Smooth muscle cell (in vitro differentiated cells): ENCODE data around the gene RNF227. TPM values are rescaled to one million over a fixed set of nuclear protein-coding genes. Genes with fewer than 3 reads are reported as not detected.

Source experiments
- DNase-seq: peaks from one replicate; lab custom pipeline; 2025; ENCODE audit not compliant: unreplicated experiment; lab: John Stamatoyannopoulos, UW
- H2AFZ ChIP-seq: fragments of 200-600 bp; sonication (generic); 2 replicates; pipeline ENCODE4 v1.6.0; 2016; ENCODE audit warnings: antibody characterized with exemption, low read depth, mild to moderate bottlenecking
- H3F3A ChIP-seq: fragments of 200-600 bp; sonication (generic); 2 replicates; pipeline ENCODE4 v1.6.0; 2017; ENCODE audit warnings: antibody characterized with exemption, low read depth
- H3K27ac ChIP-seq: fragments of 200-600 bp; sonication (generic); 2 replicates; pipeline ENCODE4 v1.5.1; 2016; ENCODE audit warnings: low read depth, mild to moderate bottlenecking
- H3K27me3 ChIP-seq: fragments of 200-600 bp; sonication (generic); 2 replicates; pipeline ENCODE4 v1.6.1; 2016; ENCODE audit warnings: low read depth, mild to moderate bottlenecking
- H3K36me3 ChIP-seq: fragments of 200-600 bp; sonication (generic); 2 replicates; pipeline ENCODE4 v1.5.1; 2016; ENCODE audit warnings: low read depth
- H3K4me1 ChIP-seq: fragments of 200-600 bp; sonication (generic); 2 replicates; pipeline ENCODE4 v1.5.1; 2016; ENCODE audit warnings: low read depth
- H3K4me2 ChIP-seq: fragments of 200-600 bp; sonication (generic); 2 replicates; pipeline ENCODE4 v1.6.0; 2016; ENCODE audit warnings: mild to moderate bottlenecking
- H3K4me3 ChIP-seq: fragments of 200-600 bp; sonication (generic); 2 replicates; pipeline ENCODE4 v1.5.1; 2016; ENCODE audit warnings: mild to moderate bottlenecking
- H3K79me2 ChIP-seq: fragments of 200-600 bp; sonication (generic); 2 replicates; pipeline ENCODE4 v1.6.0; 2016; ENCODE audit warnings: low read depth, mild to moderate bottlenecking
- H3K9ac ChIP-seq: fragments of 200-600 bp; sonication (generic); 2 replicates; pipeline ENCODE4 v1.6.0; 2016; ENCODE audit warnings: low read depth
- H3K9me3 ChIP-seq: fragments of 200-600 bp; sonication (generic); replicated peaks from 2 replicates; pipeline ENCODE4 v1.5.1; 2016; ENCODE audit warnings: low read depth
- H4K20me1 ChIP-seq: fragments of 200-600 bp; sonication (generic); 2 replicates; pipeline ENCODE4 v1.6.0; 2016; ENCODE audit warnings: low read depth
- CTCF ChIP-seq: fragments of 200-600 bp; sonication (generic); IDR thresholded peaks from 2 replicates; pipeline ENCODE4 v1.5.1; 2017; ENCODE audit warnings: borderline replicate concordance, mild to moderate bottlenecking, antibody characterized with exemption; ENCODE audit not compliant: insufficient read depth, poor library complexity, severe bottlenecking
- WGBS: methylation state at CpG from one replicate; pipeline ENCODE4 v1.1.7; 2016; ENCODE audit warnings: low lambda C conversion rate; 5-methylcytosine and 5-hydroxymethylcytosine counted together
- polyA plus RNA-seq: library from polyadenylated mRNA; unstranded; fragments of >200 nt; fragmentation: Nextera tagmentation; extraction: Ambion mirVana; gene quantifications from 2 replicates; pipeline ENCODE4 v1.2.1, GENCODE V29; 2016
- total RNA-seq: library from RNA; depleted of rRNA; stranded (reverse); fragments of >200 nt; gene quantifications from 2 replicates; pipeline ENCODE4 v1.2.3, GENCODE V29; 2014

Gene RNF227
- total and polyA plus RNA-seq, 2 experiments from 2014 or later = 3.4 to 3.5 TPM

- Histone ChIP-seq H3K79me2 (no peaks in the 10 kb centered on the region), H3K27me3 (no peaks in the 10 kb centered on the region), H3F3A (peaks cover 13% of the 10 kb centered on the region), H3K9ac (peak overlapping the region; percentile 84), H4K20me1 (no peaks in the 10 kb centered on the region), H3K9me3 (no peaks in the 10 kb centered on the region), H3K4me2 (peak overlapping the region; percentile 82), H3K4me3 (peak overlapping the region; percentile 46), H3K27ac (peak overlapping the region; percentile 96), H2AFZ (peak overlapping the region; percentile 81), H3K36me3 (no peaks in the 10 kb centered on the region), H3K4me1 (peaks cover 7% of the 10 kb centered on the region)
- 51% methylated on average over 15 of the region's 15 CpGs for WGBS
- DNase-seq = no peak
- TF ChIP-seq CTCF = no peak
Observed at GRCh38 chr17:7916385-7916682, 245 bp upstream of the RNF227 start.

DNA sequence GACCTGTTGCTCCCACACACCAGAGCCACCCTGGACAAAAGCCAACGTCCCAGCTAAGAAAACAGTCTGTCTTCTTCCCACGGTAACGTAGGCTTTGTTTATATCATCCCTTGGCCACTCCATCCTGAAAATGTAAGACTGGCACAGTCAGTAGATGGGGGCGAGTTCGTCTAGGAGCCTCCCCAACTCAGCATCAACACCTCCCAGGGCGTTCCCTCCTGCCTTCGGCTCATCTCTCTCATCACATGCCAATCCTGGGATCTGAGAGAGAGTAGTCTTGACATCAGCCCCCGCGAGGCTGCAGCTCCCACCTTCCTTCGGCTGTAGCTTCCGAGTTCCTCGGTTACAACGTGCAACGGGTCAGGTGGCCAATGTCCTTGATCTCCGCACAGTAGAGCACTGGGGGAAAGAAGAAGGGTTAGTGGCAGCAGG is 894 bp downstream of the RNF227 start:
- no peaks in the 10 kb centered on the region for H4K20me1 ChIP-seq
- peaks cover 7% of the 10 kb centered on the region for H3K4me1 ChIP-seq
- H3K9ac ChIP-seq = peak overlapping the region; percentile 5
- H3K27ac ChIP-seq = peak overlapping the region; percentile 96
- no peaks in the 10 kb centered on the region for H3K27me3 ChIP-seq
- H3K9me3 ChIP-seq = no peaks in the 10 kb centered on the region
- H3F3A ChIP-seq = peaks cover 12% of the 10 kb centered on the region
- peak overlapping the region; percentile 82 for H3K4me2 ChIP-seq
- peak overlapping the region; percentile 46 for H3K4me3 ChIP-seq
- WGBS = 14% methylated on average over 15 of the region's 15 CpGs
- no peaks in the 10 kb centered on the region for H3K36me3 ChIP-seq
- DNase-seq = no peak
- H3K79me2 ChIP-seq = no peaks in the 10 kb centered on the region
- TF ChIP-seq CTCF = no peak
- no peak overlapping the region for H2AFZ ChIP-seq

DNA sequence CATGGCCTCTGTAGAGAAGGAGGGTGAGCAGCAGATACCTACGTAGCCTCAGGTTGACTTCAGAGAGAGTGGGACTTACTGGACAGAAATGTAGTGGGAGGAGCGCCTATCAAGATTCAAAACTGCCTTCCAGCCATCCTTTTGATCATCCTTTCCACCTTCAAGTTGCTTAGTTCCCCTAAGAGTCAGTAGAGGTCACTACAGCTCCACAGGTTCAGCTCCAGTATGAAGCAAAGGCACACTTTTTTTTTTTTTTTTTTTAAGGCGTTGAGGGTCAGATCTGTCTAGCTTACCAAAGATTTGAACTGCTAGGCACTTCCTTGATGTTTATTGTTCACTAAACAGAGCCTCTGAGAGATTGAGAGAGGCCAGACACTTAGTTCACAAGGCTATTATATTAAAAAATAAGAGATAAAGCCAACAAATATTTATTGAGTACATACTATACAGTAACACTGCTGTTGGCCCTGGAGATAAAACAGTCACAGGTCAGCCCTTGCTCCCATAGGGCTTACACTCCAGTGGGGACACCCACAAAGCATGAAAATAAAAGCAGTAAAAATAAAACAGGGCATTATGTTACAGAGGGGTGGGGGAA is 3.1 kb downstream of the RNF227 start:
- Histone ChIP-seq H3K4me3 (no peak overlapping the region), H3K27ac (peak overlapping the region; percentile 13), H3K4me2 (no peak overlapping the region), H2AFZ (no peak overlapping the region), H3K9me3 (no peaks in the 10 kb centered on the region), H3K36me3 (no peaks in the 10 kb centered on the region), H3K79me2 (no peaks in the 10 kb centered on the region), H3K27me3 (no peaks in the 10 kb centered on the region), H3K9ac (no peak overlapping the region), H4K20me1 (no peaks in the 10 kb centered on the region), H3F3A (peaks cover 12% of the 10 kb centered on the region), H3K4me1 (peaks cover 7% of the 10 kb centered on the region)
- WGBS = 38% methylated on average over 3 of the region's 3 CpGs
- TF ChIP-seq CTCF = peak; percentile 76
- no peak for DNase-seq

GRCh38 chr17:7911116-7911515 is 5.0 kb downstream of the RNF227 start:
- no peaks in the 10 kb centered on the region for H3K27me3 ChIP-seq
- H3K9ac ChIP-seq = no peak overlapping the region
- H3F3A ChIP-seq = peaks cover 4% of the 10 kb centered on the region
- no peak overlapping the region for H3K27ac ChIP-seq
- H3K9me3 ChIP-seq = no peaks in the 10 kb centered on the region
- H3K4me2 ChIP-seq = no peak overlapping the region
- no peaks in the 10 kb centered on the region for H3K4me1 ChIP-seq
- no peak overlapping the region for H3K4me3 ChIP-seq
- WGBS = 94% methylated on average over 9 of the region's 9 CpGs
- H3K36me3 ChIP-seq = peaks cover 3% of the 10 kb centered on the region
- DNase-seq = no peak
- H2AFZ ChIP-seq = no peak overlapping the region
- H4K20me1 ChIP-seq = no peaks in the 10 kb centered on the region
- no peak for TF ChIP-seq CTCF
- no peaks in the 10 kb centered on the region for H3K79me2 ChIP-seq
